Mesangial cell (primary cell): ENCODE results near the gene RPUSD3. TPM values are rescaled to one million over a fixed set of nuclear protein-coding genes. Genes with fewer than 3 reads are reported as not detected.

Experiments
- total RNA-seq: library from RNA; depleted of rRNA; stranded (reverse); fragments of >200 nt; gene quantifications from 2 replicates; pipeline ENCODE4 v1.2.3, GENCODE V29; 2015

Gene RPUSD3
- 49.3 and 59.6 TPM in 2 replicates for total RNA-seq

GRCh38 chr3:9843715-9844438 lies at the start of gene RPUSD3:
Gene RPUSD3, minus strand, starts transcription at chr3:9844008. Its CDS starts 18 bp downstream, at chr3:9843990.

DNA sequence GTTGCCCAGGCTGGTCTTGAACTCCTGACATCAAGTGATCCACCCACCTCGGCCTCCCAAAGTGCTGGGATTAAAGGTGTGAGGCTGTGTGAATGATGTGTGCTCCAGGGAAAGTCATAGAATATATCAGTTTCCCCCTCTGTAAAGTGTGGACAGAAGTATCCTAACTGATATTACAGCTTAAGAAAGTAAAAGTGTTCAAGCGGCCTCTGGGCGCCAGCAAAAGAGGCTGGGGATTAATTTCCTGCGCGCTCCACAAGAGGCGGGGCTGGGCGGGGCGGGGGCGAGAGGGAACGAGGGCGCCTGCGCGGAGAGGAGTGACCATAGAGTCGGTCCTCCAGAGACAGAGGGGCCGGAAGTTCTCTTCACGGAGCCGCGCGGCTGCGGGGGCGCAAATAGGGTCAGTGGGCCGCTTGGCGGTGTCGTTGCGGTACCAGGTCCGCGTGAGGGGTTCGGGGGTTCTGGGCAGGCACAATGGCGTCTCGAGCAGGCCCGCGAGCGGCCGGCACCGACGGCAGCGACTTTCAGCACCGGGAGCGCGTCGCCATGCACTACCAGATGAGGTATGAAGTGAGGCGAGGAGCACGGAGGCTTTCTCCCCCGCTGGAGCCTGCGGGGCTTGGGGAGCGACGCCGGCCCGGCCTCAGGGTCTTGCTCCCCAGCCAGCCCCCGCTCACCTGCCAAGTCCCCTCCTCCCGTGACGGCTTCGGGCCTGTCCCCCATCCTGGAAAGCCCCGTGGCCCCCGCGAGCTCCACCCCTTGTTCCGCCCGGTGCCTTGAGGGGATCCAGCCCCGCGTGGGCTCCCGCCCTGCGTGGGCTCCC lies 46.7 kb upstream of the RPUSD3 start, which contains the start of gene JAGN1:
Gene JAGN1 (plus strand): TSS at position 362 of the 823 bp plus-strand sequence. CDS start 113 bp downstream, at position 475.

GRCh38 chr3:9879830-9880549 lies 36.2 kb upstream of the RPUSD3 start, which contains the start of gene CIDEC:
Gene CIDEC, minus strand, starts transcription at chr3:9880253. Its CDS starts 1,767 bp downstream, at chr3:9878486.

GRCh38 chr3:9809615-9810432 lies 34.0 kb downstream of the RPUSD3 start, which contains the start of gene TTLL3:
Gene TTLL3, plus strand, starts transcription at chr3:9810262. Its CDS starts 400 bp downstream, at chr3:9810662.

DNA sequence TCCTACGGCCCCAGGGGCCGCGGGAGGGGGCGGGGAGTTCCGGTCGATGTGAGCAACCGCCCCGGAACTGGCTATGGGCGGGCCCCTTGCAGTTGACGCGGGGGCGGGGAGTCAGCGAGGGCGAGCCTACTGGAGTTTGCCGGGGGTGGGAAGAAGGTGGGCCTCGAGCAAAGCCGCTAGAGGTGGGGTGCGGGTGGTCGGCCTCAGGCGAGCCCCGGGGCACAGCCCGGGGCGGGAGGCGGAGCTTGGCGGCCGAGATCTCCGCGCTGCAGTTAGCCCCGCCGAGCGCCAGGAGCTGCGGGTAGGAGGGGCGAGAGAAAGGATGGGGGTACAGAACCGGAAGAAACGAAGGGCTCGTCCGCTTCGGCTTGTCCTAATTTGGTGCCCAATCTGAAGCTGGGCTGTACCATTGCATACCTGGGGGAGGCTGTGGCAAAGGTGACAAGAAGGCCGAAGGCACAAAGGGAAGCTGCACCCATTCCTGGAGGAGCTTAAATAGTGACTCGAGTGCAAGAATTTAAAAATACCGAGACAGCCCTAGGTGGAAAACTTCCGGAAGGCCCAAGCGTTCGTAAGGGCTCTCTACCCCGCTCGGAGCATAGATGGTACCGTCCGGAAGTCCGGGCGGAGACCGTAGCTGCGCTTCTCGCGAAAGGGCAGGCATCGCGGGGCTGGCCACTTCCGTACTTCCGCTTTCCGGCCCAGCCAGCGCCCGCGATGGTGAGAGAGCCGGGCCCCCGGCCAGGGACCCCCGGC lies 51.2 kb downstream of the RPUSD3 start, which contains the start of the genes ARPC4 and TADA3:
Gene ARPC4 (plus strand): TSS at position 678 of the 756 bp plus-strand sequence. CDS start 40 bp downstream, at position 718.
Gene TADA3 (minus strand): TSS at position 69 of the 756 bp plus-strand sequence. CDS start 1,007 bp downstream, outside the sequence.

Other genes with a start within 250 kb of the RPUSD3 start
- 25.9 and 41.2 TPM in 2 replicates for gene MTMR14, start 194.5 kb downstream of the RPUSD3 start, total RNA-seq
- not detected in 2 replicates for gene CPNE9, start 140.2 kb downstream of the RPUSD3 start, total RNA-seq
- 15.0 and 16.1 TPM in 2 replicates for gene BRPF1, start 112.3 kb downstream of the RPUSD3 start, total RNA-seq
- gene OGG1, start 94.1 kb downstream of the RPUSD3 start, total RNA-seq: 26.5 and 28.7 TPM in 2 replicates
- gene CAMK1, start 74.1 kb downstream of the RPUSD3 start, total RNA-seq: 24.8 and 27.4 TPM in 2 replicates
- 75.3 and 108 TPM in 2 replicates for gene TADA3, start 51.5 kb downstream of the RPUSD3 start, total RNA-seq
- 175 and 268 TPM in 2 replicates for gene ARPC4, start 50.9 kb downstream of the RPUSD3 start, total RNA-seq
- gene TTLL3, start 33.7 kb downstream of the RPUSD3 start, total RNA-seq: 3.7 and 27.9 TPM in 2 replicates
- 0.13 TPM in 1 of 2 replicates, not detected in the other for gene CIDEC, start 36.2 kb upstream of the RPUSD3 start, total RNA-seq
- 32.4 and 33.8 TPM in 2 replicates for gene JAGN1, start 46.6 kb upstream of the RPUSD3 start, total RNA-seq
- 1.1 and 4.6 TPM in 2 replicates for gene IL17RE, start 58.8 kb upstream of the RPUSD3 start, total RNA-seq
- 34.7 and 59.3 TPM in 2 replicates for gene IL17RC, start 73.1 kb upstream of the RPUSD3 start, total RNA-seq
- 21.0 and 37.3 TPM in 2 replicates for gene CRELD1, start 89.8 kb upstream of the RPUSD3 start, total RNA-seq
- 0.98 and 6.0 TPM in 2 replicates for gene PRRT3, start 108.4 kb upstream of the RPUSD3 start, total RNA-seq
- 24.0 and 28.5 TPM in 2 replicates for gene EMC3, start 142.8 kb upstream of the RPUSD3 start, total RNA-seq
- gene FANCD2, start 182.4 kb upstream of the RPUSD3 start, total RNA-seq: 8.9 and 33.1 TPM in 2 replicates